HG03175 (cell line): ENCODE data around the gene KMT5C.
"Not testable (repeated sequence)": the region's sequence is repeated elsewhere in the genome, so short reads cannot be mapped to it uniquely, and the experiment has no call there.

Experiments
- ATAC-seq: cut with Tn5 transposase; IDR thresholded peaks from one replicate; pipeline ENCODE4 v1.9.1; 2021; ENCODE audit warnings: mild to moderate bottlenecking, moderate library complexity; ENCODE audit not compliant: unreplicated experiment

KMT5C gene

GRCh38 chr19:55316646-55317045 is 23.0 kb upstream of the KMT5C start:
- ATAC-seq: no peak

- no peak for ATAC-seq
These were observed 19.9 kb upstream of the KMT5C start for GRCh38 chr19:55319785-55320184.

GRCh38 chr19:55320844-55321419 is 18.7 kb upstream of the KMT5C start:
- no peak for ATAC-seq

- ATAC-seq: no peak
These were observed 18.1 kb upstream of the KMT5C start for GRCh38 chr19:55321466-55322137.

DNA sequence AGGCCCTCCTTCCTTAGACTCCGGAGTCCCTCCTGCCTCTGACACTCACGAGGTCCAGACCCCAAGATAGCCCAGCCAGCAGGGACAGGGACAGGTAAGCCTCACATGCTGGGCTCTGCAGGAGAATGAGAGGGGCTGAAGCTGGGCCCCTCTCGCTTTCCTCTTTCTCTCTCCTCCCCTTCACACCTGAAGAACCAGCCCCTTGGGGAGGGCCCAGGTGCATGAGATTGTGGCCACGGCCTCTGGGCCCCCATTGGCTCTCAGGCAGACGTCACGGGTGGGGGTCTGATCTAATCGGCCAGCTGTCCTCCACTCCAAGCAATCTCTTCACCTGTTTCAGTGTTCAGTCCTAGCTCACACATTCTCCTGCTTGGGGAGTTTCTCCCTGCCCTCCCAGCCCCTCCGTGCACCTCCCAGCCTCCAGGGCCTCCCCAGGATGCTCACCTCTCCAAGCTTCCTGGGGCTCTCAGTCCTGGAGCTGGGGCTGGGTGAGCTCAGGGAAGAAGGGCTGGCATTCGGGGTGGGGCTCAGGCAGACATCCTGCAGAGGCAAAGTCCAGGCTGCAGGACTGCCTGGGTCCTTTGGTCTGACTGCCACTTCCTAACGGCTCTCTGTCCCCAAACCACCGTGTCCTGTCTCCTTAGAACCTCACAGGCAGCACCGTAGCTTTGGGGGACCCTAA is 17.3 kb upstream of the KMT5C start:
- no peak for ATAC-seq

GRCh38 chr19:55324662-55325061 is 15.0 kb upstream of the KMT5C start:
- no peak for ATAC-seq

DNA sequence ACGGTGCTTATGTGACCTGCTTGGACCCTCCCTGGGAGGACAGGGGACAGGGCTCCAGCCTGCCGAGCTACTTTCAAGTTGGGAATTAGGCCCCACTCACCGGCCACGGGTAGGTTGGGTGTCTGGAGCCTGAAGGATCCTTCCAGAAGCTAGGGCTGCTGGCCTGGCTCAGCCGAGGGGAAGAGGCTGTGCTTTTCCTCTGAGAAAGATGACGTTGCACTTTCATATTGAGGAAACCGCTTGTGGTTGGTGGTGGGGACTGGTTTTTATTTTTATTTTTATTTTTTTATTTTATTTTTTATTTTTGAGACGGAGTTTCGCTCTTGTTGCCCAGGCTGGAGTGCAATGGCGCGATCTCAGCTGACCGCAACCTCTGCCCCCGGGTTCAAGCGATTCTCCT is 14.5 kb upstream of the KMT5C start, which contains the start of gene TMEM150B:
Gene TMEM150B, minus strand, starts transcription at position 170 of the 400 bp plus-strand sequence. CDS start 4,305 bp downstream, outside the sequence.
- ATAC-seq: no peak

DNA sequence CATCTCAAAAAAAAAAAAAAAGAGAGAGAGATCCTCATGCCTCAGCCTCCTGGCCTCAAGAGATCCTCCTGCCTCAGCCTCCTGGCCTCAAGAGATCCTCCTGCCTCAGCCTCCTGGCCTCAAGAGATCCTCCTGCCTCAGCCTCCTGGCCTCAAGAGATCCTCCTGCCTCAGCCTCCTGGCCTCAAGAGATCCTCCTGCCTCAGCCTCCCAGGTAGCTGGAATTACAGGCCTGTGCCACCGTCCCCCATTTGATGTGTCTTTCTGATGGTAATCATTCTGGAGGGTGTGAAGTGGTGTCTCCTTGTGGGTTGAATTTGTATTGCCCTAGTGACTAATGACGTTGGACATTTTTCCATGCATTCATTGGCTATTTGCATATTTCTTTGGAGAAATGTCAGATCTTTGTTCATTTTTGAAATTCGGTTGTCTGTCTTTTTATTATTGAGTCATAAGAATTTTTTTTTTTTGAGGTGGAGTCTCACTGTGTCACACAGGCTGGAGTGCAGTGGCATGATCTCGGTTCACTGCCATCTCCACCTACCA is 10.8 kb upstream of the KMT5C start:
- not testable (repeated sequence) for ATAC-seq

- not testable (repeated sequence) for ATAC-seq
These were observed 9.9 kb upstream of the KMT5C start for GRCh38 chr19:55329791-55330190.

DNA sequence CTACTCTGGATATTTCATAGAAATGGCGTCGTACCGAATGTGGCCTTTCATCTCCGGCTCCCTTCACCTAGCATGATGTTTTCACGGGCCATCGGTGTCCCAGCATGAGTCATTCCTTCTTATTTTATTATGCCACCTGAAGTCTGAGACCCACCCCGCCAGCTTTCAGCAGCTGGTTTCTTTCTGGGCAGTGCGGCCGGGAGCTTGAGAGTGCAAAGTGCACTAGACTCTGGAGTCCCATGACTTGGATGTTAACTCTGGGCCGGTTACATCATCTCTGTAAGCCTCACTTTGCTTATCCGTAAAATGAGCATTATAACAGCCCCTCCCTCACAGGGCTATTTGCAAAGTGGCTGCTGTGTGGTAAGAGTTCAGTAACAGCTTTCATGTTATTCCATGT is 5.8 kb upstream of the KMT5C start:
- ATAC-seq: no peak

GRCh38 chr19:55336101-55336500 is 3.6 kb upstream of the KMT5C start:
- no peak for ATAC-seq

DNA sequence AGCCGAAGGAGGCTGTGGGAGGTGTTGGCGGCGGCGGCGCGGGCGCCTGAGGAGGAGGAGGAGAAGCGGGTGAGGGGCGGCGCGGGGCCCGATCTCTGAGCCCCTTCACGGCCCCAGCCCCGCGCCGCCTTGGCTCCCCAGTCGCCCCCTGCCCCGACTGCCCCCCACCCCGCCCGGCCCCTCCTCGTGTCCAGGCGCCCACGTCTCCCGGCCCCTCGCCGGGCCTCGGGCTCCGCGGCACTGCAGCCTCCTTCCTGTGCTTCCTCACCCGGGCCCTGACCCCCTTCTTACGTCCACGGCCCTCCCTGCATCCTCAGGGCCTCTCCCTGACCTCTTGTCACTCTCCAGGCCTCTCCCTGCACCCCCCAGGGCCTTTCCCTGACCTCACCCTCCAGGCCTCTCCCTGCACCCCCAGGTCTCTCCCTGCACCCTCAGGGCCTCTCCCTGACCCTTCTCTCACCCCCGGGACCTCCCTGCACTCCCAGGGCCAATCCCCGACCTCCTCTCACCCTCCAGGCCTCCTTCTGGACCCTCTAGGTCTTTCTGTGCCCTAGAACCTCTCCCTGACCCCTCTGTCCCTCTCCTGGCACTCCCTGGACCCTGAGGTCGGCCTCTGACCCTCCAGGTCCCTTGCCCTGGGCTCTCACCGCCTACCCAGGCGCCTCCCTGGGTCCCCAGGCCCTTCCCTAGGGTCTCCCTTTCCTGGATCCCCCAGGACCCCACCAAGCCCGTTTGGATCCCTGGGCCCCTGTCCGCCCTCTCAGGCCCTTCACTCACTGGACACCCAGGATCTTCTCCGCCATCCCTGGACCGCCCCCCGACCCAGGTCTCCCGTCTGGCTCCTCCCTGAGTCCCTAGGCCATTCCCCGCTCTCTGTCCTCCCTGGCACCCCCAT is 460 bp downstream of the KMT5C start:
- no peak for ATAC-seq

DNA sequence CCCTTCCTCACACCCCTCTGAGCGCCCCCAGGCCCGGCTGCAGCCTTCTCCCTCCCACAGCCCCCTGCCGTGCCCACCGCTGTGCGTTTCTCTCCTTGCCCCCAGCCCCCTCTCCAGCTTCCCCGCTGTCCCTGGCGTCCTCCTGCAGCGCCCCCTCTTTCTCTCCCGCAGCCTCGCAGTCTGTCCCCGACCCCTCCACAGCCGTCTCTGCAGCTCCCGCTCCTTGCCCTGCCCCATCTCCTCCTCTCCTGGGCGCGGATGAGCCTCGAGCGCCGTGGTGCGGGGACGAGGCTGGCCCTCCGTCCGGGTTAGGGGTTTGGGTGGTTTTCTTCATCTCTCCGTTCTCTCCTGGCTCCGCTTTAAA is 1.1 kb downstream of the KMT5C start:
- ATAC-seq: no peak

- no peak for ATAC-seq
These were observed 1.5 kb downstream of the KMT5C start for GRCh38 chr19:55341171-55341588.

GRCh38 chr19:55341595-55342531 is 2.2 kb downstream of the KMT5C start:
- no peak for ATAC-seq

- no peak for ATAC-seq
These were observed 4.8 kb downstream of the KMT5C start for GRCh38 chr19:55344444-55344843.

- ATAC-seq: no peak
These were observed 5.6 kb downstream of the KMT5C start for GRCh38 chr19:55345101-55345817.

GRCh38 chr19:55345818-55346724 is 6.4 kb downstream of the KMT5C start:
- ATAC-seq: no peak
